ENCODE results near the gene MAS1L. TPM values are rescaled to one million over a fixed set of nuclear protein-coding genes. Genes with fewer than 3 reads are reported as not detected.

MAS1L gene
- not detected for total RNA-seq (2021; ENCODE audit: unreplicated experiment)
- polyA plus RNA-seq (2012), result not detected in 2 replicates
- not detected for Bru-seq, nascent RNA
- BruChase-seq, experiment 1, labeled RNA remaining after a 6-hour chase, result not detected
- not detected for BruChase-seq, experiment 2, labeled RNA remaining after a 2-hour chase
- long read RNA-seq, result 0 reads

DNA sequence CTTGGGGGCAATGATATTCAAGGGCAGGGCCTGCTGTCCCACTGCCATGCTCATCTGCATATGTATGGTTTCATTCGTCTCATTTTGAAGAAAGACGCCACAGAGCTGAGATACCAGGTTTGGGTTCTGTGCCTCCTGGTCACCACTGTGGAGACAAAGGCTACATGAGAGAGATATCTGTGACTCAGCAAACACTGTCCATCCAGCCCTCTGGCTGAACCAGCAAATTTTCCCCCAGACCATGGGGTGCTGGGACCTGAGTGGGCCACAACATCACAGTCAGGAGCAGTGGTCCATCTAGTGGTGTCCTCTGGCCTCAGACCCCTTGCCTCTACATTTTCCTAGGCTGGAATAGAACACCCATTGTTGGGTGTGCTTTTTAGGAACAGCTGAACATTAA, at the start of gene MAS1L:
MAS1L (minus strand) TSS at position 297 of the 400 bp plus-strand sequence; CDS start at position 243, 54 bp downstream.
- H3K4me1 ChIP-seq (ENCODE audit: control insufficient read depth in 1 of 2, insufficient read depth in 2 of 2, low read length in 2 of 2), result no peaks in the 10 kb centered on the region
- H3K9me2 ChIP-seq (ENCODE audit: insufficient read depth), result no peaks in the 10 kb centered on the region; the same call in 1 of the 2 replicates
- DNase-seq (ENCODE audit: low read depth, low spot score), result no peak
- H3K4me3 ChIP-seq (replicated peaks in 1 of 2; ENCODE audit: low read depth in 1 of 2, low read length in 2 of 2), result no peak within 1 kb of the TSS
- TF ChIP-seq CEBPB (IDR thresholded peaks at IDR 0.05; ENCODE audit: low read depth), result no peak
- no TSS peak for BruUV-seq (replicated peaks)
- H3K27ac ChIP-seq (ENCODE audit: low read depth, low read length), result no peak within 1 kb of the TSS
- H2AFZ ChIP-seq (ENCODE audit: low read depth, low read length, poor library complexity, severe bottlenecking), result no peak within 1 kb of the TSS
- H3K27me3 ChIP-seq (ENCODE audit: insufficient read depth, low read length), result no peaks in the 10 kb centered on the region
- no peak within 1 kb of the TSS for H3K4me2 ChIP-seq (ENCODE audit: low read length)
- no peaks in the 10 kb centered on the region for H4K20me1 ChIP-seq (ENCODE audit: insufficient read depth)
- no peak for ATAC-seq
- H3K9ac ChIP-seq (ENCODE audit: low read length), result no peak within 1 kb of the TSS
- ChIA-PET POLR2A (no interaction called here), RAD21 (ENCODE audit: low non-redundant PET in 1 of 2, low total read pairs in 2 of 2, uncharacterized antibody in 2 of 2, unreplicated experiment in 2 of 2) (no interaction called here), CTCF (no interaction called here)
- H3K79me2 ChIP-seq (ENCODE audit: insufficient read depth, low read length), result no peaks in the 10 kb centered on the region
- no peaks in the 10 kb centered on the region for H3K9me3 ChIP-seq (ENCODE audit: control insufficient read depth in 1 of 2, insufficient read depth in 1 of 2, low read depth in 1 of 2, low read length in 2 of 2)
- no peaks in the 10 kb centered on the region for H3K36me3 ChIP-seq (ENCODE audit: control insufficient read depth in 1 of 2, insufficient read depth in 2 of 2, low read length in 2 of 2)
- intact Hi-C loops (cut with micrococcal nuclease), result no loop called here

DNA sequence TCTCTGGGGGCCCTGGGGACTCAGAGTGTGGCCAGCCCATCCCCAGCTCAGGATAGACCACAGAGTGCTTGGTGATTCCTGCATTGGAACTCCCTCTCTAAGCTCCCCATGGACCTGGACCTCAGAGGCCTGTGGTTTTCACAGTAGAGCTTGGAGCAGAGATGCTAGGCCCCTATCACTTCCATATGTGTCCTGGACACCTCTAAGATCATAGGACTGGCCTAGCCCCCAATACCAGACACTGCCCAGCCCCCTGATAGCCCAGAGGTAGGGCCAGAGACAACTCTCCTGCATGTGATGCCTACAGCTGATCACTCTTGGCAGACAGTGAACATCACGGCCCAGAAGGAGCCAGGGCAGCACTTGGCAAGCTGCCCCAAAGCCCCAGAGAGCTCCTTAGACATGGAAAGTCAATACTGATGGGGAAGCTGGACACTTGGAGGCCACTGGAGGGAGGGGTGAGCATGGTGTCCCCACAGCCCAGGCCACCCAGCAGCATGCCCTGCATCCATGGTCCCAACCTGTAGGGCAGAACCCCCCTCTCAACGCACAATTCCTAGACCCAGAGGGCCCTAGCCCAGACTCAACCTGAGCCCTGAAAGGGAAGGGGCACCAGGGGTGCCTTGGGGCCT, 44.7 kb upstream of the MAS1L start:
- H3K9me3 ChIP-seq (ENCODE audit: control insufficient read depth in 1 of 2, insufficient read depth in 1 of 2, low read depth in 1 of 2, low read length in 2 of 2), result no peaks in the 10 kb centered on the region
- BruUV-seq (replicated peaks), result no TSS peak
- intact Hi-C loops (cut with micrococcal nuclease), result no loop called here
- no peaks in the 10 kb centered on the region for H3K27me3 ChIP-seq (ENCODE audit: insufficient read depth, low read length)
- no peak overlapping the region for H3K4me2 ChIP-seq (ENCODE audit: low read length)
- ATAC-seq (no peak), DNase-seq (ENCODE audit: low read depth, low spot score) (no peak)
- RAD21 ChIA-PET (ENCODE audit: low non-redundant PET in 1 of 2, low total read pairs in 2 of 2, uncharacterized antibody in 2 of 2, unreplicated experiment in 2 of 2), result no interaction called here
- H4K20me1 ChIP-seq (ENCODE audit: insufficient read depth), result no peaks in the 10 kb centered on the region
- no peaks in the 10 kb centered on the region for H3K4me1 ChIP-seq (ENCODE audit: control insufficient read depth in 1 of 2, insufficient read depth in 2 of 2, low read length in 2 of 2)
- no peak overlapping the region for H3K9ac ChIP-seq (ENCODE audit: low read length)
- no peaks in the 10 kb centered on the region for H3K9me2 ChIP-seq (ENCODE audit: insufficient read depth)
- no peak overlapping the region for H2AFZ ChIP-seq (ENCODE audit: low read depth, low read length, poor library complexity, severe bottlenecking)
- H3K27ac ChIP-seq (ENCODE audit: low read depth, low read length), result no peak overlapping the region
- CTCF ChIA-PET, result no interaction called here
- POLR2A ChIA-PET, result no interaction called here
- no peaks in the 10 kb centered on the region for H3K36me3 ChIP-seq (ENCODE audit: control insufficient read depth in 1 of 2, insufficient read depth in 2 of 2, low read length in 2 of 2)
- no peak overlapping the region for H3K4me3 ChIP-seq (replicated peaks in 1 of 2; ENCODE audit: low read depth in 1 of 2, low read length in 2 of 2)
- H3K79me2 ChIP-seq (ENCODE audit: insufficient read depth, low read length), result no peaks in the 10 kb centered on the region
- no peak for TF ChIP-seq CEBPB (IDR thresholded peaks at IDR 0.05; ENCODE audit: low read depth)
- TF ChIP-seq CBX3 (IDR thresholded peaks at IDR 0.05; ENCODE audit: low read depth), result no peak
- TF ChIP-seq ZNF274 (IDR thresholded peaks at IDR 0.05; ENCODE audit: low read depth, low read length), result no peak
- TF ChIP-seq SIN3A (IDR thresholded peaks at IDR 0.05; ENCODE audit: low read depth), result no peak
- no peak for TF ChIP-seq RAD21 (IDR thresholded peaks at IDR 0.05; ENCODE audit: low read depth)
- no peak for TF ChIP-seq SRF (IDR thresholded peaks at IDR 0.05; ENCODE audit: low read depth)
- no peak for TF ChIP-seq YY1 (IDR thresholded peaks at IDR 0.05; ENCODE audit: extremely low read depth, insufficient replicate concordance, low read depth, low read length)
- TF ChIP-seq, protein P1, sequence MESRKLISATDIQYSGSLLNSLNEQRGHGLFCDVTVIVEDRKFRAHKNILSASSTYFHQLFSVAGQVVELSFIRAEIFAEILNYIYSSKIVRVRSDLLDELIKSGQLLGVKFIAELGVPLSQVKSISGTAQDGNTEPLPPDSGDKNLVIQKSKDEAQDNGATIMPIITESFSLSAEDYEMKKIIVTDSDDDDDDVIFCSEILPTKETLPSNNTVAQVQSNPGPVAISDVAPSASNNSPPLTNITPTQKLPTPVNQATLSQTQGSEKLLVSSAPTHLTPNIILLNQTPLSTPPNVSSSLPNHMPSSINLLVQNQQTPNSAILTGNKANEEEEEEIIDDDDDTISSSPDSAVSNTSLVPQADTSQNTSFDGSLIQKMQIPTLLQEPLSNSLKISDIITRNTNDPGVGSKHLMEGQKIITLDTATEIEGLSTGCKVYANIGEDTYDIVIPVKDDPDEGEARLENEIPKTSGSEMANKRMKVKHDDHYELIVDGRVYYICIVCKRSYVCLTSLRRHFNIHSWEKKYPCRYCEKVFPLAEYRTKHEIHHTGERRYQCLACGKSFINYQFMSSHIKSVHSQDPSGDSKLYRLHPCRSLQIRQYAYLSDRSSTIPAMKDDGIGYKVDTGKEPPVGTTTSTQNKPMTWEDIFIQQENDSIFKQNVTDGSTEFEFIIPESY (IDR thresholded peaks at IDR 0.05; ENCODE audit: extremely low read depth, insufficient replicate concordance, low read length), result no peak
- no peak for TF ChIP-seq ZFX (IDR thresholded peaks at IDR 0.05)
- no peak for TF ChIP-seq ATF3 (IDR thresholded peaks at IDR 0.05)
- no peak for TF ChIP-seq ELF1 (IDR thresholded peaks at IDR 0.05; ENCODE audit: borderline replicate concordance, low read depth)
- no peak for TF ChIP-seq POLR2AphosphoS5 (IDR thresholded peaks at IDR 0.05; ENCODE audit: low read depth, low read length)
- TF ChIP-seq CTCF (IDR thresholded peaks at IDR 0.05 in 2 of 3, conservative IDR thresholded peaks at IDR 0.05 in 1 of 3; ENCODE audit: borderline replicate concordance in 1 of 3, insufficient read depth in 1 of 3, low read depth in 2 of 3, low read length in 2 of 3), result no peak

All from HCT116 (cell line).